SK-N-SH (cell line): ENCODE results near the gene EFCAB6.

ENCODE experiments used
- MXI1 ChIP-seq: IDR thresholded peaks from 2 replicates; pipeline ENCODE4 v1.6.1; 2012; ENCODE audit warnings: mild to moderate bottlenecking, low read depth, low read length, improper control_type of control experiment
- TEAD4 ChIP-seq: IDR thresholded peaks from 2 replicates; pipeline ENCODE4 v1.4.0; 2012; ENCODE audit warnings: mild to moderate bottlenecking, borderline replicate concordance; ENCODE audit not compliant: insufficient read depth
- TF ChIP-seq, protein P1 (sequence below): fragments of 200-600 bp; sonication (generic); IDR thresholded peaks from 2 replicates; pipeline ENCODE4 v1.6.1; 2017; ENCODE audit warnings: antibody characterized with exemption, mild to moderate bottlenecking, moderate library complexity

DNA sequence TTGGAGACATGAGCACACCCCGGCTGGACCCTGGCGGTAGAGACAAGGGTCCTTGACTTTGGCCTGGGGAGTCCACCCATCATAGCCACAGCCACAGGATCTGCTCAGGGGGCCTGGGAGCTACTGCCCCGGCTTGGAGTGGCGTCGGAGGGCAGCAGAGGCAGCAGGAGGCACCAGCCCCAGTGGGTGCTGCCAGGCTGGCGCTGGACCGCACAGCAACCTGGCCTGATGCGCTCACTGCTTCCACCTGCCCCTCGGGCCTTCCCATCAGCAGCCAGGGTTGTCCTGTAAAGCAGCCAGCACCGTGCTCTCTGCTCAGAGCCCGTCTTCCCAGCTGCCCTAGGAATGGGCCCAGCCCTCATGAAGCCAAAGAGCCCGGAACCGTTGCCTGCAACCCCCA is 28.3 kb upstream of the EFCAB6 start:
- TF ChIP-seq, protein P1, sequence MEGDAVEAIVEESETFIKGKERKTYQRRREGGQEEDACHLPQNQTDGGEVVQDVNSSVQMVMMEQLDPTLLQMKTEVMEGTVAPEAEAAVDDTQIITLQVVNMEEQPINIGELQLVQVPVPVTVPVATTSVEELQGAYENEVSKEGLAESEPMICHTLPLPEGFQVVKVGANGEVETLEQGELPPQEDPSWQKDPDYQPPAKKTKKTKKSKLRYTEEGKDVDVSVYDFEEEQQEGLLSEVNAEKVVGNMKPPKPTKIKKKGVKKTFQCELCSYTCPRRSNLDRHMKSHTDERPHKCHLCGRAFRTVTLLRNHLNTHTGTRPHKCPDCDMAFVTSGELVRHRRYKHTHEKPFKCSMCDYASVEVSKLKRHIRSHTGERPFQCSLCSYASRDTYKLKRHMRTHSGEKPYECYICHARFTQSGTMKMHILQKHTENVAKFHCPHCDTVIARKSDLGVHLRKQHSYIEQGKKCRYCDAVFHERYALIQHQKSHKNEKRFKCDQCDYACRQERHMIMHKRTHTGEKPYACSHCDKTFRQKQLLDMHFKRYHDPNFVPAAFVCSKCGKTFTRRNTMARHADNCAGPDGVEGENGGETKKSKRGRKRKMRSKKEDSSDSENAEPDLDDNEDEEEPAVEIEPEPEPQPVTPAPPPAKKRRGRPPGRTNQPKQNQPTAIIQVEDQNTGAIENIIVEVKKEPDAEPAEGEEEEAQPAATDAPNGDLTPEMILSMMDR: no peak
- TF ChIP-seq MXI1 (no peak), TEAD4 (no peak)
